Measurements from ENCODE around the gene GPRASP3. TPM values are rescaled to one million over a fixed set of nuclear protein-coding genes. Genes with fewer than 3 reads are reported as not detected.

The GPRASP3 gene
- polyA plus RNA-seq, 4 donors: 0.81 to 9.3 (median 1.5) TPM

GRCh38 chrX:102768987-102769761 lies 48.6 kb downstream of the GPRASP3 start:
- H3K4me3 ChIP-seq (ENCODE audit: low read depth in 1 of 3, low read length in 3 of 3): peak overlapping the region; percentile 53 to 78 (median 70)
- no peaks in the 10 kb centered on the region for H3K36me3 ChIP-seq (ENCODE audit: control insufficient read depth in 3 of 3, insufficient read depth in 2 of 3, low read depth in 1 of 3, low read length in 3 of 3)
- WGBS, 3 donors: 1 to 23% (median 5%) methylated on average over 21 to 22 of the region's 22 CpGs
- H3K4me1 ChIP-seq (ENCODE audit: control insufficient read depth in 3 of 3, insufficient read depth in 2 of 3, low read depth in 1 of 3, low read length in 2 of 3): no peaks in the 10 kb centered on the region
- peak overlapping the region; percentile 20 to 87 (median 63) for H3K27ac ChIP-seq (ENCODE audit: low read depth in 1 of 3, low read length in 2 of 3)
- H3K9me3 ChIP-seq (ENCODE audit: control insufficient read depth in 2 of 2, insufficient read depth in 1 of 2, low read depth in 1 of 2, low read length in 1 of 2): no peaks in the 10 kb centered on the region
- no peaks in the 10 kb centered on the region for H3K27me3 ChIP-seq (ENCODE audit: control insufficient read depth in 3 of 3, insufficient read depth in 3 of 3, low read length in 3 of 3)
- peak; percentile 89 to 94 for DNase-seq
- no peak for FAIRE-seq

Other genes with a start within 250 kb of the GPRASP3 start
- gene TCP11X2, start 248.9 kb upstream of the GPRASP3 start, polyA plus RNA-seq: under 1 TPM in 1 of 4 donors, not detected in 3; 0.18 TPM
- gene TMSB15A, start 204.0 kb upstream of the GPRASP3 start, polyA plus RNA-seq: 1 to 10 TPM in 1 of 4 donors, under 1 TPM in 1, not detected in 2; 0.78 to 10.0 TPM
- 10 to 100 TPM in 1 of 4 donors, 1 to 10 TPM in 3; 6.5 to 20.5 (median 8.2) TPM for gene ARMCX5, start 121.2 kb upstream of the GPRASP3 start, polyA plus RNA-seq
- 1 to 10 TPM in 2 of 4 donors, under 1 TPM in 2; 0.67 to 8.6 (median 2.1) TPM for gene GPRASP1, start 69.3 kb upstream of the GPRASP3 start, polyA plus RNA-seq
- gene GPRASP2, start 8.3 kb upstream of the GPRASP3 start, polyA plus RNA-seq: 10 to 100 TPM in 1 of 4 donors, 1 to 10 TPM in 2, under 1 TPM in 1; 0.45 to 13.2 (median 3.4) TPM
- gene RAB40AL, start 216.5 kb downstream of the GPRASP3 start, polyA plus RNA-seq: under 1 TPM in 2 of 4 donors, not detected in 2; 0.06 to 0.35 TPM

All from small intestine (tissue), 7 donors.